Neural progenitor cell (in vitro differentiated cells): Measurements from ENCODE around the gene TXNRD1.

Experiments used
- CTCF ChIP-seq: fragments of 200-600 bp; sonication (generic); IDR thresholded peaks from 2 replicates; pipeline ENCODE4 v1.5.1; 2017; ENCODE audit warnings: antibody characterized with exemption, mild to moderate bottlenecking
- EZH2 ChIP-seq: fragments of 200-600 bp; sonication (generic); IDR thresholded peaks from 2 replicates; pipeline ENCODE4 v1.6.1; 2017; ENCODE audit warnings: antibody characterized with exemption, mild to moderate bottlenecking, moderate library complexity
- EZH2phosphoT487 ChIP-seq: fragments of 200-600 bp; sonication (generic); IDR thresholded peaks from 2 replicates; pipeline ENCODE4 v1.6.1; 2017; ENCODE audit warnings: antibody characterized with exemption

- TF ChIP-seq CTCF = no peak
- no peak for TF ChIP-seq EZH2
- TF ChIP-seq EZH2phosphoT487 = no peak
Measured at GRCh38 chr12:104312202-104312601, 96.6 kb downstream of the TXNRD1 start.
